ENCODE results near the gene KIRREL3. TPM values are rescaled to one million over a fixed set of nuclear protein-coding genes. Genes with fewer than 3 reads are reported as not detected.

Gene KIRREL3
- polyA plus RNA-seq, 1 donor (not counting 4 experiments of a cell fraction or from before 2014, with no cell fraction given): 0.04 TPM

DNA sequence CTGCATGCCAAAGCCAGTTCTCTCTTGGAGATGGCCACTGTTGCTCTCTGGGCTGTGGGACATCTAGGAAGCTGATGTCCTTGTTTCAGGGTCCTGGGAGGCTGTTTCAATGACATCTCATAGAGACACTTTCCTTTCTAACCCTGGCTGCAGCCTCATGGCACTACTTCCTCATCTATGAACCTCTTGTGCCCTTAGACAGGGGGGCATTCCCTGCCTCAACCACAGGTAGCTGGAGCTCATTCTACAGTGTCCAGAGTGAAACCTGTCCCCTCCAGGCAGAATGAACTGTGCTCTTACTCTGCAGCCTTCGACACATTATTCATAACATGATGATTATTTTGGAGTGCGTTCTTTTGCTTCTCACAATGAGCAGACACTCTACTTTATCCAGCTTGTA lies 335.9 kb downstream of the KIRREL3 start:
- no peaks in the 10 kb centered on the region for H3K27me3 ChIP-seq (ENCODE audit: control insufficient read depth, extremely low read depth, insufficient read depth, low read length)
- H3K36me3 ChIP-seq (ENCODE audit: control insufficient read depth in 2 of 2, extremely low read depth in 1 of 2, insufficient read depth in 2 of 2, low read length in 2 of 2): no peaks in the 10 kb centered on the region
- H3K9ac ChIP-seq (ENCODE audit: control insufficient read depth, extremely low read depth, insufficient read depth, low read length): no peak overlapping the region
- no peak overlapping the region for H3K27ac ChIP-seq (ENCODE audit: control insufficient read depth, insufficient read depth, low read length)
- dilution Hi-C loops (cut with MboI; ENCODE audit: extremely low pct_ligation_motif_present, low sequenced_read_pairs): no loop called here
- DNase-seq (ENCODE audit: low read depth, low spot score) (no peak), FAIRE-seq (no peak)
- H2AFZ ChIP-seq (ENCODE audit: control insufficient read depth, low read length): no peak overlapping the region
- H3K9me3 ChIP-seq (ENCODE audit: control insufficient read depth, low read depth, low read length): no peaks in the 10 kb centered on the region
- H3K9me1 ChIP-seq (ENCODE audit: control insufficient read depth, extremely low read depth, insufficient read depth, low read length): no peaks in the 10 kb centered on the region
- H3K4me2 ChIP-seq (ENCODE audit: control insufficient read depth, extremely low read depth, insufficient read depth, low read depth, low read length): no peak overlapping the region
- TF ChIP-seq, protein P1, sequence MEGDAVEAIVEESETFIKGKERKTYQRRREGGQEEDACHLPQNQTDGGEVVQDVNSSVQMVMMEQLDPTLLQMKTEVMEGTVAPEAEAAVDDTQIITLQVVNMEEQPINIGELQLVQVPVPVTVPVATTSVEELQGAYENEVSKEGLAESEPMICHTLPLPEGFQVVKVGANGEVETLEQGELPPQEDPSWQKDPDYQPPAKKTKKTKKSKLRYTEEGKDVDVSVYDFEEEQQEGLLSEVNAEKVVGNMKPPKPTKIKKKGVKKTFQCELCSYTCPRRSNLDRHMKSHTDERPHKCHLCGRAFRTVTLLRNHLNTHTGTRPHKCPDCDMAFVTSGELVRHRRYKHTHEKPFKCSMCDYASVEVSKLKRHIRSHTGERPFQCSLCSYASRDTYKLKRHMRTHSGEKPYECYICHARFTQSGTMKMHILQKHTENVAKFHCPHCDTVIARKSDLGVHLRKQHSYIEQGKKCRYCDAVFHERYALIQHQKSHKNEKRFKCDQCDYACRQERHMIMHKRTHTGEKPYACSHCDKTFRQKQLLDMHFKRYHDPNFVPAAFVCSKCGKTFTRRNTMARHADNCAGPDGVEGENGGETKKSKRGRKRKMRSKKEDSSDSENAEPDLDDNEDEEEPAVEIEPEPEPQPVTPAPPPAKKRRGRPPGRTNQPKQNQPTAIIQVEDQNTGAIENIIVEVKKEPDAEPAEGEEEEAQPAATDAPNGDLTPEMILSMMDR (optimal IDR thresholded peaks at IDR 0.05 in 1 of 3, IDR thresholded peaks at IDR 0.05 in 1 of 3, conservative IDR thresholded peaks at IDR 0.05 in 1 of 3; ENCODE audit: extremely low read depth in 1 of 3, insufficient read depth in 2 of 3, low read length in 3 of 3): no peak
- TF ChIP-seq EZH2 (IDR thresholded peaks at IDR 0.05; ENCODE audit: low read length): no peak
- no peaks in the 10 kb centered on the region for H3K4me1 ChIP-seq (ENCODE audit: control insufficient read depth, extremely low read depth, insufficient read depth, low read length)
- no peaks in the 10 kb centered on the region for H3K79me2 ChIP-seq (ENCODE audit: control insufficient read depth, insufficient read depth, low read length)
- no peak overlapping the region for H3K4me3 ChIP-seq (ENCODE audit: control insufficient read depth in 2 of 3, extremely low read depth in 1 of 3, insufficient read depth in 2 of 3, low read depth in 1 of 3, low read length in 3 of 3)
- H4K20me1 ChIP-seq (ENCODE audit: control insufficient read depth, extremely low read depth, insufficient read depth, low read length): no peaks in the 10 kb centered on the region

DNA sequence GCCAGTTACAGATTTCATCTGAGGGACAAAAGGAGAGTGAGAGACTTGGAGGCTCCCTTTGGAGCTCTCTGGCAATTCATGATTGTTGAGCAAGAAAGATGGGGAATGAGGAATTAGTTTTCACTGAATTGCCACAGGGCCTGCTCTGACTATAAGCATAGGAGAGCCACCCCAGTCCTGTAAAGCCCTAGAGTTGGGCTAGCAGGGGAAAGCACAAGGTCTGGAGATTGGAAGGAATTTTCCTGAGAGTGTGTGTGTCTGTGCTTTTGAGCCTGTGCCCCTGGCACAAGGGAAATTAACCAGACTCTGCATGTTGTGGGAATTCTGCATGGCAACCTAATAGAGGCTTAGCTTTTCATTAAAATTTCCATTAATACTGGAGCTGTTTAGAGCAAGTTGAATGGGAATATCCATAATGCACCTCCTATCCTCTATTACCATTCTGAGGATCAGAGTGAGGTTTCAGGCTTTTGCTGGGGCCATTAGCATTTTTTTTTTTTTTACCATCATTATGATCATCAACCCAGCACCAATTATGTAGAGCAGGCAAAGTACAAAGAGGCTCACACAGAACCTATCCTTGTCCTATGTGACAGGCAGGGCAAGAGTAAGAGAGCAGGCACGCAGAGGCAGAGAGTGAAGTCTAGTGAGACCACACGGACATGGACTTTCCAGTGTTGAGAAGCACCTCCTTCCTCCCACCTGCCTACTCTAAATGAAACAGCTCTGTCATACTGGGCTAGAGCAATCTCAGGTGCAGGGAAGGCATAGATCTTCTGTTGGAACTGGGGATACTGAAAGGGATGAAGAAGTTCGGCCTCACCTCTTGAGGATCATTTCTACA lies 336.6 kb downstream of the KIRREL3 start:
- H3K79me2 ChIP-seq (ENCODE audit: control insufficient read depth, insufficient read depth, low read length): no peaks in the 10 kb centered on the region
- H3K9me3 ChIP-seq (ENCODE audit: control insufficient read depth, low read depth, low read length): no peaks in the 10 kb centered on the region
- no peaks in the 10 kb centered on the region for H3K27me3 ChIP-seq (ENCODE audit: control insufficient read depth, extremely low read depth, insufficient read depth, low read length)
- DNase-seq (ENCODE audit: low read depth, low spot score): no peak
- H3K9me1 ChIP-seq (ENCODE audit: control insufficient read depth, extremely low read depth, insufficient read depth, low read length): no peaks in the 10 kb centered on the region
- FAIRE-seq: no peak
- no peaks in the 10 kb centered on the region for H4K20me1 ChIP-seq (ENCODE audit: control insufficient read depth, extremely low read depth, insufficient read depth, low read length)
- H3K9ac ChIP-seq (ENCODE audit: control insufficient read depth, extremely low read depth, insufficient read depth, low read length): no peak overlapping the region
- no peak overlapping the region for H3K4me3 ChIP-seq (ENCODE audit: control insufficient read depth in 2 of 3, extremely low read depth in 1 of 3, insufficient read depth in 2 of 3, low read depth in 1 of 3, low read length in 3 of 3)
- H3K36me3 ChIP-seq (ENCODE audit: control insufficient read depth in 2 of 2, extremely low read depth in 1 of 2, insufficient read depth in 2 of 2, low read length in 2 of 2): no peaks in the 10 kb centered on the region
- H3K4me2 ChIP-seq (ENCODE audit: control insufficient read depth, extremely low read depth, insufficient read depth, low read depth, low read length): no peak overlapping the region
- no peak overlapping the region for H3K27ac ChIP-seq (ENCODE audit: control insufficient read depth, insufficient read depth, low read length)
- no peak overlapping the region for H2AFZ ChIP-seq (ENCODE audit: control insufficient read depth, low read length)
- dilution Hi-C loops (cut with MboI; ENCODE audit: extremely low pct_ligation_motif_present, low sequenced_read_pairs): no loop called here
- TF ChIP-seq, protein P1 (optimal IDR thresholded peaks at IDR 0.05 in 1 of 3, IDR thresholded peaks at IDR 0.05 in 1 of 3, conservative IDR thresholded peaks at IDR 0.05 in 1 of 3; ENCODE audit: extremely low read depth in 1 of 3, insufficient read depth in 2 of 3, low read length in 3 of 3): no peak
- no peak for TF ChIP-seq EZH2 (IDR thresholded peaks at IDR 0.05; ENCODE audit: low read length)
- H3K4me1 ChIP-seq (ENCODE audit: control insufficient read depth, extremely low read depth, insufficient read depth, low read length): no peaks in the 10 kb centered on the region
